DND-41 (cell line): ENCODE measurements around the gene SEMA5A.

Experiments
- ATAC-seq: fragments of 200-7000 bp; cut with Tn5 transposase; 3 replicates; pipeline ENCODE4 v1.9.1; 2021; ENCODE audit warnings: low read depth; ENCODE audit not compliant: insufficient read depth
- DNase-seq: peaks from one replicate; pipeline ENCODE4 v3.0.0-alpha.2; 2020
- H2AFZ ChIP-seq: 2 replicates; pipeline ENCODE4 v1.6.0; 2012; ENCODE audit warnings: low read depth, low read length
- H3K27ac ChIP-seq: 2 replicates; pipeline ENCODE4 v1.5.1; 2012; ENCODE audit warnings: low read length, inconsistent platforms
- H3K27me3 ChIP-seq: fragments of 200-600 bp; sonication (generic); 2 replicates; pipeline ENCODE4 v1.6.0; 2012; ENCODE audit warnings: low read length, mild to moderate bottlenecking, inconsistent platforms; ENCODE audit not compliant: insufficient read depth, poor library complexity
- H3K36me3 ChIP-seq: 2 replicates; pipeline ENCODE4 v1.5.1; 2012; ENCODE audit warnings: low read length, inconsistent platforms; ENCODE audit not compliant: insufficient read depth
- H3K4me1 ChIP-seq: 2 replicates; pipeline ENCODE4 v1.5.1; 2012; ENCODE audit warnings: mild to moderate bottlenecking, low read length; ENCODE audit not compliant: insufficient read depth
- H3K4me2 ChIP-seq: 2 replicates; pipeline ENCODE4 v1.6.0; 2012; ENCODE audit warnings: mild to moderate bottlenecking, moderate library complexity, low read length, inconsistent platforms; ENCODE audit not compliant: insufficient read depth
- H3K4me3 ChIP-seq, 2 experiments: fragments of 200-600 bp in 1 of 2; shearing (Covaris generic) in 1 of 2; 2 replicates each; pipeline ENCODE4 v1.5.1; 2012 to 2016; ENCODE audit warnings: inconsistent platforms in 2 of 2, low read length in 2 of 2, mild to moderate bottlenecking in 2 of 2, low read depth in 1 of 2, moderate library complexity in 1 of 2
- H3K79me2 ChIP-seq: 2 replicates; pipeline ENCODE4 v1.6.0; 2012; ENCODE audit warnings: low read length, inconsistent platforms; ENCODE audit not compliant: insufficient read depth
- H3K9ac ChIP-seq: 2 replicates; pipeline ENCODE4 v1.6.0; 2012; ENCODE audit warnings: low read depth, mild to moderate bottlenecking, inconsistent platforms, low read length, moderate library complexity
- H3K9me3 ChIP-seq: 2 replicates; pipeline ENCODE4 v1.5.1; 2012; ENCODE audit warnings: low read length, moderate library complexity, mild to moderate bottlenecking, inconsistent platforms; ENCODE audit not compliant: insufficient read depth, severe bottlenecking
- H4K20me1 ChIP-seq: 2 replicates; pipeline ENCODE4 v1.6.0; 2012; ENCODE audit warnings: low read length; ENCODE audit not compliant: insufficient read depth
- CTCF ChIP-seq: IDR thresholded peaks from 2 replicates; pipeline ENCODE4 v1.5.1; 2012; ENCODE audit warnings: borderline replicate concordance, low read length, moderate library complexity, mild to moderate bottlenecking; ENCODE audit not compliant: poor library complexity, severe bottlenecking; ENCODE audit errors: extremely low read depth
- EZH2 ChIP-seq: IDR thresholded peaks from 3 replicates; pipeline ENCODE4 v1.6.1; 2012; ENCODE audit warnings: borderline replicate concordance, low read depth, mild to moderate bottlenecking, moderate library complexity, low read length, inconsistent platforms; ENCODE audit not compliant: severe bottlenecking

Gene SEMA5A

GRCh38 chr5:9439531-9440292, 106.2 kb downstream of the SEMA5A start:
- DNase-seq (no peak), ATAC-seq (no peak)
- H3K9me3 ChIP-seq, result no peaks in the 10 kb centered on the region
- H3K4me3 ChIP-seq, result no peak overlapping the region
- H3K4me1 ChIP-seq, result no peaks in the 10 kb centered on the region
- H2AFZ ChIP-seq, result no peak overlapping the region
- no peaks in the 10 kb centered on the region for H3K79me2 ChIP-seq
- no peak overlapping the region for H3K9ac ChIP-seq
- no peak overlapping the region for H3K4me2 ChIP-seq
- no peak overlapping the region for H3K27ac ChIP-seq
- TF ChIP-seq CTCF, result no peak
- TF ChIP-seq EZH2, result no peak
- H4K20me1 ChIP-seq, result no peaks in the 10 kb centered on the region
- no peaks in the 10 kb centered on the region for H3K36me3 ChIP-seq
- H3K27me3 ChIP-seq, result no peaks in the 10 kb centered on the region

- H3K4me2 ChIP-seq, result no peak overlapping the region
- ATAC-seq (no peak), DNase-seq (no peak)
- no peaks in the 10 kb centered on the region for H3K79me2 ChIP-seq
- no peaks in the 10 kb centered on the region for H3K4me1 ChIP-seq
- no peak overlapping the region for H3K4me3 ChIP-seq
- no peaks in the 10 kb centered on the region for H3K36me3 ChIP-seq
- no peak overlapping the region for H2AFZ ChIP-seq
- H3K9ac ChIP-seq, result no peak overlapping the region
- no peak for TF ChIP-seq CTCF
- no peak for TF ChIP-seq EZH2
- H3K9me3 ChIP-seq, result no peaks in the 10 kb centered on the region
- H3K27ac ChIP-seq, result no peak overlapping the region
- H4K20me1 ChIP-seq, result no peaks in the 10 kb centered on the region
- H3K27me3 ChIP-seq, result no peaks in the 10 kb centered on the region
These were observed 107.1 kb downstream of the SEMA5A start for GRCh38 chr5:9438596-9439354.

- H3K36me3 ChIP-seq, result no peaks in the 10 kb centered on the region
- TF ChIP-seq EZH2, result no peak
- TF ChIP-seq CTCF, result no peak
- DNase-seq (no peak), ATAC-seq (no peak)
- no peak overlapping the region for H2AFZ ChIP-seq
- no peaks in the 10 kb centered on the region for H4K20me1 ChIP-seq
- no peak overlapping the region for H3K9ac ChIP-seq
- H3K4me1 ChIP-seq, result no peaks in the 10 kb centered on the region
- no peaks in the 10 kb centered on the region for H3K9me3 ChIP-seq
- no peaks in the 10 kb centered on the region for H3K27me3 ChIP-seq
- H3K4me2 ChIP-seq, result no peak overlapping the region
- no peak overlapping the region for H3K27ac ChIP-seq
- no peak overlapping the region for H3K4me3 ChIP-seq
- no peaks in the 10 kb centered on the region for H3K79me2 ChIP-seq
These were observed 108.1 kb downstream of the SEMA5A start for GRCh38 chr5:9437741-9438240.
